HL-60 (cell line): ENCODE measurements around the gene RGL4.

Source experiments
- DNase-seq, 2 experiments: peaks; one replicate each; pipeline ENCODE4 v3.0.0-alpha.2; 2010 to 2020; ENCODE audit warnings: low read depth in 1 of 2, low spot score in 1 of 2
- H3K27ac ChIP-seq: fragments of 250-450 bp; sonication (Bioruptor Pico); replicated peaks from 2 replicates; pipeline ENCODE4 v1.5.1; 2020; ENCODE audit warnings: mild to moderate bottlenecking, moderate library complexity
- H3K27me3 ChIP-seq: fragments of 250-450 bp; sonication (Bioruptor Pico); 2 replicates; pipeline ENCODE4 v1.5.1; 2021; ENCODE audit warnings: mild to moderate bottlenecking, moderate library complexity; ENCODE audit not compliant: insufficient read depth, poor library complexity, severe bottlenecking
- H3K4me3 ChIP-seq: replicated peaks from 2 replicates; pipeline ENCODE4 v1.5.1; 2011; ENCODE audit warnings: mild to moderate bottlenecking, control low read depth, low read length; ENCODE audit not compliant: insufficient read depth
- GABPA ChIP-seq: IDR thresholded peaks from 2 replicates; pipeline ENCODE4 v1.6.1; 2012; ENCODE audit warnings: low read depth
- POLR2AphosphoS5 ChIP-seq: IDR thresholded peaks from 2 replicates; pipeline ENCODE4 v1.6.1; 2012; ENCODE audit warnings: low read depth
- REST ChIP-seq: IDR thresholded peaks from 2 replicates; pipeline ENCODE4 v1.6.1; 2012; ENCODE audit warnings: low read depth; ENCODE audit not compliant: insufficient replicate concordance
- SPI1 ChIP-seq: IDR thresholded peaks from 2 replicates; pipeline ENCODE4 v1.6.1; 2012; ENCODE audit warnings: low read depth, mild to moderate bottlenecking, borderline replicate concordance
- TF ChIP-seq, protein P1 (sequence below): IDR thresholded peaks from one replicate; pipeline ENCODE4 v1.5.1; 2011; ENCODE audit warnings: low read length, control low read depth, inconsistent platforms; ENCODE audit not compliant: insufficient read depth

Gene RGL4

GRCh38 chr22:23708270-23708669 is 17.5 kb downstream of the RGL4 start:
- no peak overlapping the region for H3K27ac ChIP-seq
- no peak for TF ChIP-seq REST
- no peak for TF ChIP-seq POLR2AphosphoS5
- TF ChIP-seq, protein P1, sequence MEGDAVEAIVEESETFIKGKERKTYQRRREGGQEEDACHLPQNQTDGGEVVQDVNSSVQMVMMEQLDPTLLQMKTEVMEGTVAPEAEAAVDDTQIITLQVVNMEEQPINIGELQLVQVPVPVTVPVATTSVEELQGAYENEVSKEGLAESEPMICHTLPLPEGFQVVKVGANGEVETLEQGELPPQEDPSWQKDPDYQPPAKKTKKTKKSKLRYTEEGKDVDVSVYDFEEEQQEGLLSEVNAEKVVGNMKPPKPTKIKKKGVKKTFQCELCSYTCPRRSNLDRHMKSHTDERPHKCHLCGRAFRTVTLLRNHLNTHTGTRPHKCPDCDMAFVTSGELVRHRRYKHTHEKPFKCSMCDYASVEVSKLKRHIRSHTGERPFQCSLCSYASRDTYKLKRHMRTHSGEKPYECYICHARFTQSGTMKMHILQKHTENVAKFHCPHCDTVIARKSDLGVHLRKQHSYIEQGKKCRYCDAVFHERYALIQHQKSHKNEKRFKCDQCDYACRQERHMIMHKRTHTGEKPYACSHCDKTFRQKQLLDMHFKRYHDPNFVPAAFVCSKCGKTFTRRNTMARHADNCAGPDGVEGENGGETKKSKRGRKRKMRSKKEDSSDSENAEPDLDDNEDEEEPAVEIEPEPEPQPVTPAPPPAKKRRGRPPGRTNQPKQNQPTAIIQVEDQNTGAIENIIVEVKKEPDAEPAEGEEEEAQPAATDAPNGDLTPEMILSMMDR, result no peak
- TF ChIP-seq SPI1, result no peak
- TF ChIP-seq GABPA, result no peak

GRCh38 chr22:23709107-23709506 is 18.3 kb downstream of the RGL4 start:
- H3K27ac ChIP-seq, result no peak overlapping the region
- DNase-seq, result no peak

More at GRCh38 chr22:23708270-23708669, 17.5 kb downstream of the RGL4 start:
- H3K4me3 ChIP-seq, result no peak overlapping the region
- no peaks in the 10 kb centered on the region for H3K27me3 ChIP-seq
- no peak for DNase-seq

GRCh38 chr22:23712256-23712655 is 21.4 kb downstream of the RGL4 start:
- no peak for TF ChIP-seq SPI1
- no peak for TF ChIP-seq GABPA
- TF ChIP-seq, protein P1, result no peak
- TF ChIP-seq POLR2AphosphoS5, result no peak
- no peak for TF ChIP-seq REST
- no peak overlapping the region for H3K4me3 ChIP-seq

More at GRCh38 chr22:23709107-23709506, 18.3 kb downstream of the RGL4 start:
- Histone ChIP-seq H3K27me3 (no peaks in the 10 kb centered on the region), H3K4me3 (no peak overlapping the region)
- TF ChIP-seq GABPA (no peak), REST (no peak), POLR2AphosphoS5 (no peak), SPI1 (no peak)
- TF ChIP-seq, protein P1, result no peak

More at GRCh38 chr22:23712256-23712655, 21.4 kb downstream of the RGL4 start:
- no peaks in the 10 kb centered on the region for H3K27me3 ChIP-seq
- DNase-seq, result no peak
- H3K27ac ChIP-seq, result no peak overlapping the region
